Fibroblast of pulmonary artery (primary cell): Measurements from ENCODE around the gene CYSTM1.

Experiments
- DNase-seq: peaks from one replicate; pipeline ENCODE4 v3.0.0-alpha.2; 2010; ENCODE audit warnings: low read depth
- H3K4me3 ChIP-seq: replicated peaks from 2 replicates; pipeline ENCODE4 v1.5.1; 2011; ENCODE audit warnings: low read depth, mild to moderate bottlenecking, control low read depth, low read length, moderate library complexity
- CTCF ChIP-seq: IDR thresholded peaks from 2 replicates; pipeline ENCODE4 v1.5.1; 2011; ENCODE audit warnings: mild to moderate bottlenecking, control low read depth, low read length, inconsistent platforms; ENCODE audit errors: missing control alignments

CYSTM1 gene

GRCh38 chr5:140223567-140223966 is 48.6 kb downstream of the CYSTM1 start:
- no peak overlapping the region for H3K4me3 ChIP-seq
- DNase-seq = no peak
- TF ChIP-seq CTCF = no peak

- TF ChIP-seq CTCF = no peak
- no peak for DNase-seq
- H3K4me3 ChIP-seq = no peak overlapping the region
Observed at GRCh38 chr5:140224658-140225057, 49.7 kb downstream of the CYSTM1 start.

GRCh38 chr5:140225396-140225795 is 50.4 kb downstream of the CYSTM1 start:
- no peak for TF ChIP-seq CTCF
- H3K4me3 ChIP-seq = no peak overlapping the region
- DNase-seq = no peak

- no peak overlapping the region for H3K4me3 ChIP-seq
- DNase-seq = no peak
- no peak for TF ChIP-seq CTCF
Observed at GRCh38 chr5:140227046-140227445, 52.1 kb downstream of the CYSTM1 start.

GRCh38 chr5:140228364-140228837 is 53.4 kb downstream of the CYSTM1 start:
- no peak for TF ChIP-seq CTCF
- H3K4me3 ChIP-seq = no peak overlapping the region
- no peak for DNase-seq

GRCh38 chr5:140230373-140230772 is 55.4 kb downstream of the CYSTM1 start:
- no peak for TF ChIP-seq CTCF
- no peak for DNase-seq
- no peak overlapping the region for H3K4me3 ChIP-seq

GRCh38 chr5:140232731-140233130 is 57.7 kb downstream of the CYSTM1 start:
- H3K4me3 ChIP-seq = no peak overlapping the region
- no peak for TF ChIP-seq CTCF
- DNase-seq = no peak
